Activated CD8-positive, alpha-beta memory T cell treated with anti-CD3 and anti-CD28 coated beads, Interleukin-2, amount 50 U/mL, for 48 hours (primary cell): ENCODE measurements around the gene COX7B.

Source experiments
- DNase-seq: peaks from one replicate; pipeline ENCODE4 v3.0.0-alpha.2; 2020

COX7B gene

DNA sequence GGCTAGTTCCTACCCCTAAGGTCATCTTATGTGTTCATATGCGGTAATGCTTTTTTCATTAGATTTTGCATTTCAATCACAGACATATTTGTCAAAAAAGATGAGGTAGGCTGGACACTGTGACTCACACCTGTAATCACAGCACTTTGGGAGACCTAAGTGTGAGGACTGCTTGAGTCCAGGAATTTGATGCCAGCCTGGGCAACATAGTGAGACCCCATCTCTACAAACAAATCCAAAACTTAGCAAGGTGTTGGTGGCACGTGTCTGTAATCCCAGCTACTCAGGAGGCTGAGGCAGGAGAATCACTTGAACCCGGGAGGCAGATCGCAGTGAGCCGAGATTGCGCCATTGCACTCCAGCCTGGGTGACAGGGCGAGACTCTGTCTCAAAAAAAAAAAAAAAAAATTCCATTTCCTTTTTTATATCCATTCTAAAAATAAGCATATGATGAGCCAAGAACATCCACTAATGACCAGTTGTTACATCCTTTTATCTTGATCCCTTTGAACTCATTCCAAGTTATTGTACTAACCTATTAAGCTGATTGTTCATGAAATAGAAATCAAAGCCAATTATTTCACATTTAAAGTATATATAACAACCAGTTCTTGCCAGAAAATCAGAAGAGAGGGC is 46.8 kb downstream of the COX7B start:
- no peak for DNase-seq

DNA sequence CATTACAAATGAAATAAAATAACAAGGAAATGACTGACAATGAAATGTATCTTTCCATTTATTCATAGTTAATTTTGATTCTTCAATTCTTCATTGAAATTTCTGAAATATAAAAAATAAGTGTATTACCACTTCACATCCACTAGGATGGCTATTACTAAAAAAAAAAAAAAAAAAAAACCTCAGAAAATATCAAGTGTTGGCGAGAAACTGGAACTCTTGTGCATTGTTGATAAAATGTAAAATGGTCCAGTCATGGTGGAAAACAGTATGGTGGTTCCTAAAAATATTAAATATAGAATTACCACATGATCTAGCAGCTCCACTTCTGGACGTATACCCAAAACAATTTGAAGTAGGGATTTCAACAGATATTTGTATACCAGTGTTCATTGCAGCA is 47.3 kb downstream of the COX7B start:
- no peak for DNase-seq

DNA sequence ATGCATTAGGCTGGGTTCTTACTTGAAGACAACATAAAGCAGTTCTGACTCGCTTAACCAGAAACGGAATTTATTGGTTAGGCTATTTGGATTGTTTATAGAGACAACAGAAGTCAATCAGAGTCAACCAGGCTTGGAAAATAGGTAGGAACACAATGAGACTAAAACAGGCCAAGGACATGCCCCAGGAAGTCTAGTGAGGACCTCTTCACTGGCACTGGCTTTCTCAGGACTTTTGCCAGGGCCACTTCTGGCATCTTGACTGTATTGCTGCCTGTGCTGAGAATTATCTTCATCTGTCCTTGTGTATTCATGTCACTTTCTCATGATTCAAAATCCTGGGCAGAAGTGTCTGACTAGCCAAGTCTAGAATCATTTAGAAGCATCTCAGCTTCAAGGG is 50.6 kb downstream of the COX7B start:
- DNase-seq, result no peak

DNA sequence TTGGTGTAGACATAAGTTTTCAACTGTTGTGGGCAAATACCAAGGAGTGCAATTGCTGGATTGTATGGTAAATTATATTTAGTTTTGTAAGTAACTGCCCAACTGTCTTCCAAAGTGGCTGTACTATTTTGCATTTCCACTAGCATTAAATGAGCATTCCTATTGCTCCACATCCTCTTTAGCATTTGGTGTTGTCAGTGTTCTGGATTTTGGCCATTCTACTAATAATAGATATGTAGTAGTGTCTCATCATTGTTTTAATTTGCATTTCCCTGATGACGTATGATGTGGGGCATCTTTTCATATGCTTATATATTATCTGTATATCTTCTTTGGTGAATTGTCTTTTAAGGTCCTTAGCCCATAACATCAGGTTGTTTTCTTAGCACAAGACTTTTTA is 52.9 kb downstream of the COX7B start:
- no peak for DNase-seq

DNA sequence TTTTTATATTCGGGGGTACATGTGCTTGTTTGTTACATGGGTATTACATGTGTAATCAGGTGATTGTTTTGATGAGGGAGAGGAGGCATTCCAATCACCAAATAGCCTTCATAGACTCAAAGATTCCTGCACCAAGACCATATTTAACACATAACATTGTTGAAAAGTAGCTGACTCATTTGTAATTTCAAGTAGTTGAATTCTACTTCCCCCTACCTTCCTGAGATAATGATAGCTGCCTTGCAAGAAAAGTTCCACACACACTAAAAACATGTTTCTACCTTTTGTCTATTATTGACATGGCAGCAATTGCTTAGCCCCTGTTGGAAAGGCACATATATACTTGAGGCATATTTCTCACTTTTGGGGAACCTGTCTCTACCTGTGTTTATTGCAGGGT is 54.0 kb downstream of the COX7B start:
- no peak for DNase-seq

DNA sequence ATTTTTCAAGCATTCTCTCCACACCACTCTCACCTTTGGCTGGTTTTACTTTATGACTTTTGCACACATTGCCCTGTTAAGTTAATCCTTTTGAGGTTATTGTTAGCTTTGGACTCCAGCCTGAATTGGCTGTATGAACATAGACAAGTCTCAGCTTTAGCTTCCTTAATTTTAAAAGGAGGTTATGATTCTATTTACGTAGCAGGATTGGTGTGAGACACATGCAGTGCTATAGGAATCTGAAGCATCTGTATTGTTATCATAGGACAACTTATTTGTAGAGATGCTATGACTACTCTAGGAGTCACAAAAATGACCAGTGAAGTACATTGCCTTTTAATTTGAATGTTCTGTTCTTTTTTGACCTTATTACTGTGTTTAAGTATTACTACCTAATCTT is 54.4 kb downstream of the COX7B start:
- DNase-seq, result no peak
